Adrenal gland (tissue), 5 donors: ENCODE data around the gene HEATR5A.

Experiments used
- CTCF ChIP-seq, 6 experiments: fragments of 450-650 bp in 4 of 6; fragments of 200-600 bp in 2 of 6; sonication (generic) in 1 of 6; IDR thresholded peaks; 1 replicate in 5 of 6; 2 replicates in 1 of 6; pipeline versions ENCODE4 v1.5.1 to v1.8.0; 2016 to 2021; ENCODE audit warnings: antibody characterized with exemption in 6 of 6, mild to moderate bottlenecking in 2 of 6, moderate library complexity in 1 of 6
- POLR2A ChIP-seq, 2 donors: fragments of 450-650 bp; IDR thresholded peaks; one replicate each; pipeline ENCODE4 v1.6.1; 2017; ENCODE audit warnings: antibody characterized with exemption in 2 of 2, mild to moderate bottlenecking in 2 of 2, moderate library complexity in 1 of 2
- donor health status: DM: no; HTN: no; CAD: no.

- TF ChIP-seq CTCF (IDR thresholded peaks at IDR 0.05) (no peak), POLR2A (IDR thresholded peaks at IDR 0.05) (no peak)
Measured at GRCh38 chr14:31465111-31465510, 44.8 kb upstream of the HEATR5A start.
